ENCODE measurements around the gene YPEL2. TPM values are rescaled to one million over a fixed set of nuclear protein-coding genes. Genes with fewer than 3 reads are reported as not detected.

The YPEL2 gene
- total RNA-seq, 2 donors from 2014 or later = 26.7 to 27.0 TPM

DNA sequence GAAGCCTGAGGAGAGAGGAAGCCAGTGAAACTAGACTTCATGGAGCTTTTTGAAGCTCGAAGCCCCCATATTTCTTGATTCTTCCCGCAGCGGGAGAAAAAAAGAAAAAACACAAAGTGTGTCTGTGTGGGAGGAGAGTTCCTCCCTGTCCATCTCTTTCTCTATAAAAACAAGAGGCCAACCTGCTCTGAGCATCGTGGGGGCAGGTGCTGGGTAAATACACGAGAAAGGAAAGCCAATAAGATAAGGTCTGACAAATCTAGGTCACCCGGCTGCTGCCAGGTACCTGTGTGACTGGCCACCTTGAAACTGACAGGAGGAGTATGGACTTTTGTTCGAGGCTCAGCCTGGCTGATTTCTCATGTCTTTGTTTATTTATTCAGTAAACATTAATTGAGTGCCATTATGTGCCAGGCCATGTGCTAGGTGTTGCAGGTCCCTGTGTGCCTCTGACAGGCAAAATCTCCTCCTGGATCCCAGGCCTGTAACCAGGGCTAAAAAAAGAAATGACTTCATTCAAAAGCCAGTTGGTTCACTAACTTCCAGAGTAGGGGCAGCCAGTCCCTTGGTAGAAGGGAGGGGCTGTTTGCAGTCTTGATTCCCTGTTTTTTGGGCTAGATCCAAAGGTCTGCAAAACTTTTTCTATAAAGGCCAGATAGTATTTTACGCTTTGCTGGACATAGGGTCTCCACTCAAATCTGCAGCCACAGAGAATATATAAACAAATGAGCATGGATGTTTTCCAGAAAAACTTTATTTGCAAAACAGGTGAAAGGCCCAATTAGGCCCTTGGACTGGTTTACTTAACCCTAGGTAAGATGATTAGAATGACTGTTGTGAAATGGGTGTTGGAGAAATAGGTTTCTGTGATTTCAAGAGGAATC lies 35.6 kb downstream of the YPEL2 start:
- ATAC-seq (peak; percentile 93), DNase-seq (peak; percentile 90 to 97 (median 94))
- intact Hi-C loops (cut with DNase I) = no loop called here
- 7 to 16% methylated on average over 8 of the region's 8 CpGs for WGBS, 2 donors
- TF ChIP-seq CTCF (IDR thresholded peaks at IDR 0.05) (peak in 1 of 7 experiments; percentile 6), POLR2A (IDR thresholded peaks at IDR 0.05) (peak in 1 of 3 donors; percentile 18)
- Histone ChIP-seq H3K27ac (peak overlapping the region; percentile 80 to 91 (median 90)), H3K4me1 (peaks cover 97% of the 10 kb centered on the region), H3K4me3 (no peak overlapping the region), H3K9me3 (no peaks in the 10 kb centered on the region), H3K27me3 (no peaks in the 10 kb centered on the region), H3K36me3 (replicated peaks in 1 of 2; ENCODE audit: insufficient read depth in 1 of 2, low read depth in 2 of 2) (no peaks in the 10 kb centered on the region)

DNA sequence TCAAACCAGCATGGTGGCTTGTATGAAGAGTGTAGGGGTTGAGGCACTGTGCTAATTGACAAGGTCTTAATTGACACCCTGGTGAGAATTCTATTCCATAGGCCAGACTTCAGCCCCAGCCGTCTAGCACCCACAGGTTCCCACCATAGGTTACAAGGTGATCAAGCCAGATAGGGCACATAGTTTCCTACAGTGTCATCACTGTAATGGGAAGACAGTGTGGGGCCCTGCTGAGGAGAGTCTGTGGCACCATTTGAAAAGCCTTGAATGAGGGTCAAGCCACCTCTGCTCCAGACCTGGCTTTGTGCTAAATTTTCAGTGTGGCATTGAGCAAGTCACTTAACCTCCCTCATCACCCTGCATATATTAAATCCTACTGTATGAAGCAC lies 36.2 kb downstream of the YPEL2 start:
- Histone ChIP-seq H3K9me3 (no peaks in the 10 kb centered on the region), H3K27me3 (no peaks in the 10 kb centered on the region), H3K4me3 (no peak overlapping the region), H3K36me3 (replicated peaks in 1 of 2; ENCODE audit: insufficient read depth in 1 of 2, low read depth in 2 of 2) (no peaks in the 10 kb centered on the region), H3K27ac (peak overlapping the region; percentile 80 to 91 (median 90)), H3K4me1 (peaks cover 97% of the 10 kb centered on the region)
- TF ChIP-seq CTCF (IDR thresholded peaks at IDR 0.05) = no peak
- TF ChIP-seq POLR2A (IDR thresholded peaks at IDR 0.05) = no peak
- intact Hi-C loops (cut with DNase I) = no loop called here
- DNase-seq = peak in 2 of 4 donors; percentile 27 to 36
- 9 to 38% methylated on average over 1 of the region's 1 CpG for whole genome bisulfite sequencing, 2 donors
- ATAC-seq = no peak

GRCh38 chr17:59368218-59368857 lies 36.9 kb downstream of the YPEL2 start:
- intact Hi-C loops (cut with DNase I) = no loop called here
- no peak overlapping the region for H3K4me3 ChIP-seq
- H3K27ac ChIP-seq = peak overlapping the region; percentile 80 to 91 (median 90)
- DNase-seq (no peak), ATAC-seq (no peak)
- no peaks in the 10 kb centered on the region for H3K9me3 ChIP-seq
- peaks cover 98% of the 10 kb centered on the region for H3K4me1 ChIP-seq
- TF ChIP-seq POLR2A (IDR thresholded peaks at IDR 0.05) (no peak), CTCF (IDR thresholded peaks at IDR 0.05) (no peak)
- no peaks in the 10 kb centered on the region for H3K36me3 ChIP-seq (replicated peaks in 1 of 2; ENCODE audit: insufficient read depth in 1 of 2, low read depth in 2 of 2)
- WGBS, 2 donors = 69 to 76% methylated on average over 7 of the region's 7 CpGs
- H3K27me3 ChIP-seq = no peaks in the 10 kb centered on the region

DNA sequence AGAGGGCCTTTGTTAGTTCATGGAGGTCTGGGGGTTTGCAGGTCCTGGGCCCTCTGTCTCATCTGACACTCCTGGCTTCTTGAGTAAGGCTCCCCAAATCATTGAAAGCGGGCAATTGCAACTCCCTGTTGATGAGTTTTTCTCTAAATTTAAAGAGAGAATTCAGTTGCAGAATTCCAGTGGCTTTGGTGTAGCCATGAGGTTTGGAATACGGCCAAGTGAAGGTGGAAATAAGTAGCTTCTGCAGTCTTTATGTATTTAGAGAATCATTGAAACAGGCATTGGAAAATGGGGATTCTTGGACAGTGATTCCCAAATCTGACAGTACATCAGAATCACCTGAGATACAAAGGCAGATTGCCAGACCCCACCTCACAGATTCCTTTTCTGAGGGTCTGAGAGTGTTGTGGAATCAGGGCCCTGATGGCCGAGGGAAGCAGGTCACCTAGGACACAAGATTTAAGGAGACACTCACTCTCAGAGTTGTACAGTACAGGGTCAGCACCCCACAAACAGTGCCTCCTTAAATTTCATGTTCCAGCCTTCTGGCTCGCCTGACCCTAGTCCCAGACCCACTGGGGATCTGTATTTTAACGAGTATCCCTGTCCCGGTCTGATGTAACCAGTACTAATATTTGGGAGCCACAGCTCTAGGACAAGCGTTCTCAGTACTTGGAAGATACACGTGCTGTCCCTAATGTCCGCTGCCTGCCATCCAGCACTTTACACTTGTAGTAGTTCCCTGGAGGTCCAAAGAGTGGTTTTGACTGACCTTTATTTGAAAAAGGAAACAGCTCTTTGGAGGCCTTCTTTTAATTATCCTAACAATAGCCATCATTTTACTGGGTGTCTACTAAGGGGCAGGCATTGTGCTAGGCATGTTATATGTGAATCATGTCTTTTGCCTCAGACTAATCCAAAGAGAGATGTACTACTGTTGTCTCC lies 37.8 kb downstream of the YPEL2 start:
- Histone ChIP-seq H3K36me3 (replicated peaks in 1 of 2; ENCODE audit: insufficient read depth in 1 of 2, low read depth in 2 of 2) (no peaks in the 10 kb centered on the region), H3K27me3 (no peaks in the 10 kb centered on the region), H3K4me1 (peaks cover 91% of the 10 kb centered on the region), H3K27ac (peak overlapping the region; percentile 80 to 91 (median 90)), H3K4me3 (no peak overlapping the region), H3K9me3 (no peaks in the 10 kb centered on the region)
- intact Hi-C loops (cut with DNase I) = no loop called here
- no peak for TF ChIP-seq CTCF (IDR thresholded peaks at IDR 0.05)
- TF ChIP-seq POLR2A (IDR thresholded peaks at IDR 0.05) = no peak
- DNase-seq (no peak), ATAC-seq (no peak)
- WGBS, 2 donors = 75% methylated on average over 9 of the region's 9 CpGs

All from body of pancreas (tissue), 4 donors.